Measurements from ENCODE around the gene AKR1B15.
"Not testable (repeated sequence)": the region's sequence is repeated elsewhere in the genome, so short reads cannot be mapped to it uniquely, and the experiment has no call there.

Gene AKR1B15

GRCh38 chr7:134567368-134567767 is 18.5 kb downstream of the AKR1B15 start:
- no peak overlapping the region for H3K9ac ChIP-seq (ENCODE audit: low read length)
- no peaks in the 10 kb centered on the region for H3K9me3 ChIP-seq (ENCODE audit: low read length)
- H2AFZ ChIP-seq (ENCODE audit: low read length): no peak overlapping the region
- H3K4me2 ChIP-seq (ENCODE audit: low read length): no peak overlapping the region
- no peak for TF ChIP-seq EZH2 (IDR thresholded peaks at IDR 0.05; ENCODE audit: borderline replicate concordance, low read length)
- no peaks in the 10 kb centered on the region for H3K9me2 ChIP-seq (ENCODE audit: low read depth, low read length)
- no peaks in the 10 kb centered on the region for H3K79me2 ChIP-seq (ENCODE audit: insufficient read depth, low read length)
- H3F3A ChIP-seq (ENCODE audit: insufficient read depth, low read length): no peaks in the 10 kb centered on the region
- no peaks in the 10 kb centered on the region for H4K20me1 ChIP-seq (ENCODE audit: insufficient read depth, low read length)
- H3K4me1 ChIP-seq (ENCODE audit: insufficient read depth, low read length, severe bottlenecking): no peaks in the 10 kb centered on the region
- H3K27me3 ChIP-seq (ENCODE audit: insufficient read depth, low read length): peaks cover 19% of the 10 kb centered on the region
- no peak overlapping the region for H3K27ac ChIP-seq (ENCODE audit: low read depth, low read length, poor library complexity, severe bottlenecking)
- H3K4me3 ChIP-seq (ENCODE audit: low read depth, low read length, poor library complexity, severe bottlenecking): no peak overlapping the region
- H3K36me3 ChIP-seq (ENCODE audit: insufficient read depth, low read length): no peaks in the 10 kb centered on the region

GRCh38 chr7:134569962-134570361 is 21.1 kb downstream of the AKR1B15 start:
- not testable (repeated sequence) for H3K9me3 ChIP-seq (ENCODE audit: low read length); H3K79me2 ChIP-seq (ENCODE audit: insufficient read depth, low read length); H3K9ac ChIP-seq (ENCODE audit: low read length); H3K36me3 ChIP-seq (ENCODE audit: insufficient read depth, low read length); H2AFZ ChIP-seq (ENCODE audit: low read length); H3K9me2 ChIP-seq (ENCODE audit: low read depth, low read length); H3F3A ChIP-seq (ENCODE audit: insufficient read depth, low read length); H4K20me1 ChIP-seq (ENCODE audit: insufficient read depth, low read length); H3K27ac ChIP-seq (ENCODE audit: low read depth, low read length, poor library complexity, severe bottlenecking); H3K4me3 ChIP-seq (ENCODE audit: low read depth, low read length, poor library complexity, severe bottlenecking); H3K4me2 ChIP-seq (ENCODE audit: low read length); H3K4me1 ChIP-seq (ENCODE audit: insufficient read depth, low read length, severe bottlenecking)
- H3K27me3 ChIP-seq (ENCODE audit: insufficient read depth, low read length): peaks cover 22% of the 10 kb centered on the region

GRCh38 chr7:134571101-134571500 is 22.2 kb downstream of the AKR1B15 start:
- no peak overlapping the region for H3K4me3 ChIP-seq (ENCODE audit: low read depth, low read length, poor library complexity, severe bottlenecking)
- TF ChIP-seq CTCF (IDR thresholded peaks at IDR 0.05; ENCODE audit: low read length) (no peak), EZH2 (IDR thresholded peaks at IDR 0.05; ENCODE audit: borderline replicate concordance, low read length) (no peak)
- no peaks in the 10 kb centered on the region for H3F3A ChIP-seq (ENCODE audit: insufficient read depth, low read length)
- H3K9me2 ChIP-seq (ENCODE audit: low read depth, low read length): no peaks in the 10 kb centered on the region
- no peaks in the 10 kb centered on the region for H3K79me2 ChIP-seq (ENCODE audit: insufficient read depth, low read length)
- no peaks in the 10 kb centered on the region for H4K20me1 ChIP-seq (ENCODE audit: insufficient read depth, low read length)
- no peaks in the 10 kb centered on the region for H3K36me3 ChIP-seq (ENCODE audit: insufficient read depth, low read length)
- H3K9ac ChIP-seq (ENCODE audit: low read length): no peak overlapping the region
- H2AFZ ChIP-seq (ENCODE audit: low read length): no peak overlapping the region
- no peak overlapping the region for H3K4me2 ChIP-seq (ENCODE audit: low read length)
- H3K27me3 ChIP-seq (ENCODE audit: insufficient read depth, low read length): peaks cover 22% of the 10 kb centered on the region
- H3K4me1 ChIP-seq (ENCODE audit: insufficient read depth, low read length, severe bottlenecking): no peaks in the 10 kb centered on the region
- no peak overlapping the region for H3K27ac ChIP-seq (ENCODE audit: low read depth, low read length, poor library complexity, severe bottlenecking)
- no peaks in the 10 kb centered on the region for H3K9me3 ChIP-seq (ENCODE audit: low read length)

- Histone ChIP-seq H3K36me3 (ENCODE audit: insufficient read depth, low read length) (no peaks in the 10 kb centered on the region), H3K79me2 (ENCODE audit: insufficient read depth, low read length) (no peaks in the 10 kb centered on the region), H3F3A (ENCODE audit: insufficient read depth, low read length) (no peaks in the 10 kb centered on the region), H3K4me2 (ENCODE audit: low read length) (no peak overlapping the region), H2AFZ (ENCODE audit: low read length) (no peak overlapping the region), H4K20me1 (ENCODE audit: insufficient read depth, low read length) (no peaks in the 10 kb centered on the region), H3K9me3 (ENCODE audit: low read length) (no peaks in the 10 kb centered on the region), H3K9me2 (ENCODE audit: low read depth, low read length) (no peaks in the 10 kb centered on the region), H3K27me3 (ENCODE audit: insufficient read depth, low read length) (peaks cover 20% of the 10 kb centered on the region), H3K4me3 (ENCODE audit: low read depth, low read length, poor library complexity, severe bottlenecking) (no peak overlapping the region), H3K4me1 (ENCODE audit: insufficient read depth, low read length, severe bottlenecking) (no peaks in the 10 kb centered on the region), H3K9ac (ENCODE audit: low read length) (no peak overlapping the region), H3K27ac (ENCODE audit: low read depth, low read length, poor library complexity, severe bottlenecking) (no peak overlapping the region)
- TF ChIP-seq EZH2 (IDR thresholded peaks at IDR 0.05; ENCODE audit: borderline replicate concordance, low read length) (no peak), CTCF (IDR thresholded peaks at IDR 0.05; ENCODE audit: low read length) (no peak)
These were observed 23.0 kb downstream of the AKR1B15 start for GRCh38 chr7:134571746-134572461.
